Measurements from ENCODE around the gene TLE3. TPM values are rescaled to one million over a fixed set of nuclear protein-coding genes. Genes with fewer than 3 reads are reported as not detected.

The TLE3 gene
- polyA plus RNA-seq, 2 of the 4 experiments (the other 2 are of a cell fraction), result 4.6 to 5.3 TPM

DNA sequence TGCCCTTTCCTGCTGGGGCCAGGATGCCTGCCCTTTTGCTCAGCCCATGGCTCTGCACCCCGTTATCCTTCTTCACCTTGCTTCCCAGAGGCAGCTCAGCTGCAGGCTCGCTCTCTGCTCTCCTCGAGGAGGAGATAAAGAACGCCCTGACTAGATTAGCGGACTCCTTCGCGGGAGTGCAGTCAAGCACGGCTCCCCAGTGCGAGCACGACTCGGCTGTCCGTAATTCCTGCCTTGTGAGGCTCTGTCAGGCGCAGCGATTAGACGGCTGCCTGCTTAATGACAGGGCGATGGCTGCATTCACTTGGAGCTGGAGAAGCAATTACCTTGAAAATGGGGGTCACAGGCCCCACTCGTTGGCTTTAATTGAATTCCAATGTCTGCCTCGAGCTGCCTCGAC is 25.9 kb downstream of the TLE3 start (continued):
- TF ChIP-seq RCOR1 (IDR thresholded peaks at IDR 0.05; ENCODE audit: low read depth, low read length), result no peak

DNA sequence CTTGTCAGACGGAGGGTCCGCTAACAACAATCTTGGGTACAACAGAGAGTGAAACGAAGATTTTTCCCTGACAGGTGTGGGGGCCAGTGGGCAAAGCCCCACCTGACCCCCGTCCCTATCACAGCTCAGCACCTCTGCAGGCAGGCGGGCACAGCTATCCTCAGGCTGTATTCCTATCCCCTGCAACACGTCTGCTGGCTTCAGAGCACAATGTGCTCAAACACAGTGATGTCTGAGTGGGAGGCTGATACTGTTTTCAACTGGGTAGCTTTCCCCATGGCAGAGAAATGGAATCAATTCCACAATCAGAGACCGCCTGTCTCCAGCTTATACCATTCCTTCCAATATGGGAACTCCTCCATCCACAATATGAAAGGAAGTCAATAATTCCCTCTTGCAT is 28.0 kb downstream of the TLE3 start:
- Histone ChIP-seq H3K27ac (no peak overlapping the region), H3K4me1 (peaks cover 8% of the 10 kb centered on the region; the same call in 1 of the 3 replicates), H3K4me3 (no peak overlapping the region), H3K9me3 (no peaks in the 10 kb centered on the region), H3K4me2 (no peak overlapping the region)
- ATAC-seq (no peak), FAIRE-seq (no peak), DNase-seq (ENCODE audit: low read depth in 1 of 2, low spot score in 1 of 2) (no peak)
- no peak for TF ChIP-seq MAZ (IDR thresholded peaks at IDR 0.05; ENCODE audit: borderline replicate concordance, low read depth, low read length)
- TF ChIP-seq SREBF2 (IDR thresholded peaks at IDR 0.05), result no peak
- TF ChIP-seq RCOR1 (IDR thresholded peaks at IDR 0.05; ENCODE audit: low read depth, low read length), result no peak
- TF ChIP-seq FOSB (CRISPR knock-in tag; IDR thresholded peaks at IDR 0.05), result no peak
- no peak for TF ChIP-seq BHLHE40 (IDR thresholded peaks at IDR 0.05; ENCODE audit: low read depth, low read length)
- TF ChIP-seq, protein P1, sequence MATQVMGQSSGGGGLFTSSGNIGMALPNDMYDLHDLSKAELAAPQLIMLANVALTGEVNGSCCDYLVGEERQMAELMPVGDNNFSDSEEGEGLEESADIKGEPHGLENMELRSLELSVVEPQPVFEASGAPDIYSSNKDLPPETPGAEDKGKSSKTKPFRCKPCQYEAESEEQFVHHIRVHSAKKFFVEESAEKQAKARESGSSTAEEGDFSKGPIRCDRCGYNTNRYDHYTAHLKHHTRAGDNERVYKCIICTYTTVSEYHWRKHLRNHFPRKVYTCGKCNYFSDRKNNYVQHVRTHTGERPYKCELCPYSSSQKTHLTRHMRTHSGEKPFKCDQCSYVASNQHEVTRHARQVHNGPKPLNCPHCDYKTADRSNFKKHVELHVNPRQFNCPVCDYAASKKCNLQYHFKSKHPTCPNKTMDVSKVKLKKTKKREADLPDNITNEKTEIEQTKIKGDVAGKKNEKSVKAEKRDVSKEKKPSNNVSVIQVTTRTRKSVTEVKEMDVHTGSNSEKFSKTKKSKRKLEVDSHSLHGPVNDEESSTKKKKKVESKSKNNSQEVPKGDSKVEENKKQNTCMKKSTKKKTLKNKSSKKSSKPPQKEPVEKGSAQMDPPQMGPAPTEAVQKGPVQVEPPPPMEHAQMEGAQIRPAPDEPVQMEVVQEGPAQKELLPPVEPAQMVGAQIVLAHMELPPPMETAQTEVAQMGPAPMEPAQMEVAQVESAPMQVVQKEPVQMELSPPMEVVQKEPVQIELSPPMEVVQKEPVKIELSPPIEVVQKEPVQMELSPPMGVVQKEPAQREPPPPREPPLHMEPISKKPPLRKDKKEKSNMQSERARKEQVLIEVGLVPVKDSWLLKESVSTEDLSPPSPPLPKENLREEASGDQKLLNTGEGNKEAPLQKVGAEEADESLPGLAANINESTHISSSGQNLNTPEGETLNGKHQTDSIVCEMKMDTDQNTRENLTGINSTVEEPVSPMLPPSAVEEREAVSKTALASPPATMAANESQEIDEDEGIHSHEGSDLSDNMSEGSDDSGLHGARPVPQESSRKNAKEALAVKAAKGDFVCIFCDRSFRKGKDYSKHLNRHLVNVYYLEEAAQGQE (IDR thresholded peaks at IDR 0.05), result no peak
- TF ChIP-seq, protein P2, sequence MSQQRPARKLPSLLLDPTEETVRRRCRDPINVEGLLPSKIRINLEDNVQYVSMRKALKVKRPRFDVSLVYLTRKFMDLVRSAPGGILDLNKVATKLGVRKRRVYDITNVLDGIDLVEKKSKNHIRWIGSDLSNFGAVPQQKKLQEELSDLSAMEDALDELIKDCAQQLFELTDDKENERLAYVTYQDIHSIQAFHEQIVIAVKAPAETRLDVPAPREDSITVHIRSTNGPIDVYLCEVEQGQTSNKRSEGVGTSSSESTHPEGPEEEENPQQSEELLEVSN (IDR thresholded peaks at IDR 0.05; ENCODE audit: borderline replicate concordance, low read depth), result no peak
- CTCF ChIA-PET, result interaction anchor here (1.3 to 3.1 kb wide), 2 partner anchors 10 to 26 kb away, joined by 3 to 10 read pairs; no protein-coding TSS in a partner anchor
- WGBS (ENCODE audit: missing lambda C conversion rate), result 88% methylated on average over 7 of the region's 7 CpGs
- POLR2A ChIA-PET, result no interaction called here

DNA sequence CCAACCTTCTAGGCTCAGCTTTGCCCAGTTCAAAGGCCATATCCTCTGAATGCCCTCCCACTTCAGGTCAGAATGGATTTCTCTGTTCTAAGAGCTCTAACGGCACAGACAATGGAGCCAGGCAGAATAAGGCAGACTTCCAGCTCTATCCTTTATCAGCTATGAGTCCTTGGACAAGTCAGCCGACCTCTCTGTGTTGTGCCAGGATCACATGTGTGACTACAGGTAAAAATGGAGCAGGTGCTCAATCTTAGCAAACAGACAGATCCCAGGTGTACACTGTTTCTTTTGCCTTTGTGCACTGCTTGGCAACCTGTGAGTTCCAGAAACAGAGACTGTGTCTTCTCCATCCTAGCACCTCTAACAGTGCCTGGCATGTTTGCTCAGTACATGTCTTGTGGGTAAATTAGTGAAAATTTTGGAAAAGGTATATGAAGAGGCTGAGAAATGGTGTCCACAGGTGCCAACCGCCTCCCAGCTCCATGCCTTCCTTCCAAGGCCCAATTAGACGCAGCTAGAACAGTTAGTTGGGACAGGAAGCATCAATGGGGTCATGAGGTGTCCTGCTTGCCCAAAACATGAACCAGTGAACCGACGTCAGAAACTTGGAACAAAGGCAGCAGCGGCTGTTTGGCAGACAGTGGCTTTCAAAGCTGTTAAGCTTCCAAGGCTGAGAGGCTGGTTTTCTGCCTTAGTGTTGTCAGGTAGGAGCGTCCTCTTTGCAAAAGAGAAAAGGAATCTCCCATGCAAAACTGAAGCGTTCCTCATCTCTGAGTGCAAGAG is 28.7 kb downstream of the TLE3 start:
- H3K27ac ChIP-seq, result no peak overlapping the region
- TF ChIP-seq KDM5A (IDR thresholded peaks at IDR 0.05) (no peak), MAFK (IDR thresholded peaks at IDR 0.05; ENCODE audit: partially characterized antibody) (no peak), RFX5 (IDR thresholded peaks at IDR 0.05) (no peak), FOSL2 (IDR thresholded peaks at IDR 0.05) (no peak), FOSL2 (CRISPR knock-in tag; IDR thresholded peaks at IDR 0.05) (no peak), HEYL (CRISPR knock-in tag; IDR thresholded peaks at IDR 0.05) (no peak), BHLHE40 (IDR thresholded peaks at IDR 0.05; ENCODE audit: low read depth, low read length) (no peak), MAZ (IDR thresholded peaks at IDR 0.05; ENCODE audit: borderline replicate concordance, low read depth, low read length) (no peak), HDAC2 (IDR thresholded peaks at IDR 0.05) (no peak), FOSB (CRISPR knock-in tag; IDR thresholded peaks at IDR 0.05) (no peak), ZFP36 (IDR thresholded peaks at IDR 0.05; ENCODE audit: borderline replicate concordance, partially characterized antibody) (no peak), RAD21 (conservative IDR thresholded peaks at IDR 0.05 in 1 of 2, IDR thresholded peaks at IDR 0.05 in 1 of 2) (no peak), CHD2 (IDR thresholded peaks at IDR 0.05; ENCODE audit: low read length, partially characterized antibody) (no peak), SMC3 (IDR thresholded peaks at IDR 0.05) (no peak), HOXA7 (CRISPR knock-in tag; IDR thresholded peaks at IDR 0.05) (no peak)
- TF ChIP-seq, protein P3, sequence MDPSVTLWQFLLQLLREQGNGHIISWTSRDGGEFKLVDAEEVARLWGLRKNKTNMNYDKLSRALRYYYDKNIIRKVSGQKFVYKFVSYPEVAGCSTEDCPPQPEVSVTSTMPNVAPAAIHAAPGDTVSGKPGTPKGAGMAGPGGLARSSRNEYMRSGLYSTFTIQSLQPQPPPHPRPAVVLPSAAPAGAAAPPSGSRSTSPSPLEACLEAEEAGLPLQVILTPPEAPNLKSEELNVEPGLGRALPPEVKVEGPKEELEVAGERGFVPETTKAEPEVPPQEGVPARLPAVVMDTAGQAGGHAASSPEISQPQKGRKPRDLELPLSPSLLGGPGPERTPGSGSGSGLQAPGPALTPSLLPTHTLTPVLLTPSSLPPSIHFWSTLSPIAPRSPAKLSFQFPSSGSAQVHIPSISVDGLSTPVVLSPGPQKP (IDR thresholded peaks at IDR 0.05; ENCODE audit: low read depth, low read length), result no peak
- TF ChIP-seq, protein P4, sequence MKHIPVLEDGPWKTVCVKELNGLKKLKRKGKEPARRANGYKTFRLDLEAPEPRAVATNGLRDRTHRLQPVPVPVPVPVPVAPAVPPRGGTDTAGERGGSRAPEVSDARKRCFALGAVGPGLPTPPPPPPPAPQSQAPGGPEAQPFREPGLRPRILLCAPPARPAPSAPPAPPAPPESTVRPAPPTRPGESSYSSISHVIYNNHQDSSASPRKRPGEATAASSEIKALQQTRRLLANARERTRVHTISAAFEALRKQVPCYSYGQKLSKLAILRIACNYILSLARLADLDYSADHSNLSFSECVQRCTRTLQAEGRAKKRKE (CRISPR knock-in tag; IDR thresholded peaks at IDR 0.05; ENCODE audit: low read depth), result no peak
- H3K4me2 ChIP-seq, result no peak overlapping the region
- no peak for ATAC-seq
- WGBS (ENCODE audit: missing lambda C conversion rate), result 90% methylated on average over 9 of the region's 9 CpGs
- H3K4me3 ChIP-seq, result no peak overlapping the region
- no peak for DNase-seq (ENCODE audit: low read depth in 1 of 2, low spot score in 1 of 2)
- peaks cover 8% of the 10 kb centered on the region; the same call in 1 of the 3 replicates for H3K4me1 ChIP-seq
- POLR2A ChIA-PET, result no interaction called here
- no peak for FAIRE-seq
- CTCF ChIA-PET, result interaction anchor here (0.6 to 3.1 kb wide), 6 partner anchors 9 to 546 kb away, joined by 3 to 10 read pairs (median 3); no protein-coding TSS in a partner anchor
- H3K9me3 ChIP-seq, result no peaks in the 10 kb centered on the region

Data from A549 (cell line).